AG10803 (cell line): Measurements from ENCODE around the gene PIGB.

Experiments
- DNase-seq: peaks from one replicate; pipeline ENCODE4 v3.0.0; 2010; ENCODE audit warnings: low read depth
- H3K4me3 ChIP-seq: 2 replicates; pipeline ENCODE4 v1.5.1; 2011; ENCODE audit warnings: mild to moderate bottlenecking, low read length, control low read depth
- TF ChIP-seq, protein P1 (sequence below): conservative IDR thresholded peaks from 2 replicates; pipeline ENCODE4 v1.5.1; 2011; ENCODE audit warnings: mild to moderate bottlenecking, low read length, control low read depth, inconsistent platforms

Gene PIGB

DNA sequence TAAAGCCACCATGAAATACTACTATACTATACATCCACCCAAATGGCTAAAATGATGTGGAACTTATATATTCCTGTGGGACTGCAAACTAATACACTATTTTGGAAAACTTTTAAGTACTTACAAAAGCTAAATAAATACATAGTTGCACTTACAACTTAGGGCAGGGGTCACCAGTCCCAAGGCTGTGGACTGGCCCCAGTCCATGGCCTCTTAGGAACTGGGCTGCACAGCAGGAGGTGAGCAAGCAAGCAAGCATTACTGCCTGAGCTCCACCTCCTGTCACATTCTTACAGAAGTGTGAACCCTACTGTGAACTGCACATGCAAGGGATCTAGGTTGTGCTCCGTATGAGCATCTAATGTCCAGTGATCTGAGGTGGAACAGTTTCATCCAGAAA lies 18.1 kb downstream of the PIGB start:
- TF ChIP-seq, protein P1, sequence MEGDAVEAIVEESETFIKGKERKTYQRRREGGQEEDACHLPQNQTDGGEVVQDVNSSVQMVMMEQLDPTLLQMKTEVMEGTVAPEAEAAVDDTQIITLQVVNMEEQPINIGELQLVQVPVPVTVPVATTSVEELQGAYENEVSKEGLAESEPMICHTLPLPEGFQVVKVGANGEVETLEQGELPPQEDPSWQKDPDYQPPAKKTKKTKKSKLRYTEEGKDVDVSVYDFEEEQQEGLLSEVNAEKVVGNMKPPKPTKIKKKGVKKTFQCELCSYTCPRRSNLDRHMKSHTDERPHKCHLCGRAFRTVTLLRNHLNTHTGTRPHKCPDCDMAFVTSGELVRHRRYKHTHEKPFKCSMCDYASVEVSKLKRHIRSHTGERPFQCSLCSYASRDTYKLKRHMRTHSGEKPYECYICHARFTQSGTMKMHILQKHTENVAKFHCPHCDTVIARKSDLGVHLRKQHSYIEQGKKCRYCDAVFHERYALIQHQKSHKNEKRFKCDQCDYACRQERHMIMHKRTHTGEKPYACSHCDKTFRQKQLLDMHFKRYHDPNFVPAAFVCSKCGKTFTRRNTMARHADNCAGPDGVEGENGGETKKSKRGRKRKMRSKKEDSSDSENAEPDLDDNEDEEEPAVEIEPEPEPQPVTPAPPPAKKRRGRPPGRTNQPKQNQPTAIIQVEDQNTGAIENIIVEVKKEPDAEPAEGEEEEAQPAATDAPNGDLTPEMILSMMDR: no peak
- no peak overlapping the region for H3K4me3 ChIP-seq
- DNase-seq: no peak

DNA sequence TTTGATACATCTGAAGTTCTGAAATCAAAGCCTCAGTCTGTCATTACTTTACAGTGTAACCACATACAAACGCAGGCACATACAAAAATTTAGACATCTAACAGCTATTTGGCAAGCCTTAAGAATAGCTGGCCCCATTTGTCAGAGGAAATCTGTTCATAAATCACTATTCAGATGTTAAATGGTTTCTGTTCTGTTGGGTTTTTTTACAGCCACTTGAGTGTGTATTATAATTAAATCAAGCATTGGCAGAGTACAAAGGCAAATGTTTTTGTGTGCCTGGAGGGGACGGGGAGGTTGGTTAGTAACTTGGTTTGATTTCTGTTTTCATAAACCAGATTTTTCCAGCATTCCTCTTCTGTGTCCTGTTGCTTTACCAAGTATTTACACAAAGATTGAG lies 24.1 kb downstream of the PIGB start:
- peak; percentile 58 for DNase-seq
- no peak overlapping the region for H3K4me3 ChIP-seq
- TF ChIP-seq, protein P1: no peak

DNA sequence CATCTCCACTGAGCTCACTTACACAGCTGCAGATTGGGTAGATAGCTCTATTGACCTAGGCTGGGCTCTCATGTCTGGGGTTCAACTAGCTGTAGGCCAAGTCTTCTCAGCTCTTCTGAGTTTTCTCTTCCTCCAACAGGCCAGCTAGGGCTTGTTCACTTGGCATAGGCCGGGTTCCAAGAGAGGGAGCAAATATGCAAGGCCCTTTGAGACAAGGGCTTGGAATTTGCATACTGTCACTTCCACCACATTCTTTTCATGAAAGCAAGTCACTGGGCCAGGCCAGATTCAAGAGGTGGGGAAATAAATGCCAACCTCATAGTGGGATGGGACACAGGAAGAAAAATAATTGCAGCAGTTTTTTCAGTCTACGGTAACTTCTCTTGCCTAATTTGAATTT lies 25.2 kb downstream of the PIGB start:
- H3K4me3 ChIP-seq: no peak overlapping the region
- peak; percentile 76 for DNase-seq
- TF ChIP-seq, protein P1: no peak

DNA sequence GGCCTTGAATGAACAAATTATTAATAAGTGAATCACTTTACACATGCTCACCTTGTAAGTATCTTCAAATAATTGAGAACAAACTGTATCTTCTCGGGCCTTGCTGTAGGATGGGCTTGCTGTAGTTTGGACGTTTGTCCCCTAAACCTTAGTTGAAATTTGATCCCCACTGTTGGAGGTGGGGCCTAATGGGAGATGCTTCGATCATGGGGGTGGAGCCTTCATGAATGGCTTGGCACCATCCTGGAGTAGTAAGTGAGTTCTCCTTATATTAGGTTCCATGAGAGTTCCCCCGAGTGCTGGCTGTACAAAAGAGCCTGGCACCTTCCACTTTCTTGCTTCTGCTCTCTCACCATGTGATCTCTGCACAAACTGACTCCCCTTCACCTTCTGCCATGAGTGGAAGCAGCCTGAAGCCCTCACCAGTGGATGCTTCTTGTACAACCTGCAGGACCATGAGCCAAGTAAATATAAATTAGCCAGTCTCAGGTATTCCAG lies 29.3 kb downstream of the PIGB start:
- H3K4me3 ChIP-seq: no peak overlapping the region
- TF ChIP-seq, protein P1: no peak
- no peak for DNase-seq

DNA sequence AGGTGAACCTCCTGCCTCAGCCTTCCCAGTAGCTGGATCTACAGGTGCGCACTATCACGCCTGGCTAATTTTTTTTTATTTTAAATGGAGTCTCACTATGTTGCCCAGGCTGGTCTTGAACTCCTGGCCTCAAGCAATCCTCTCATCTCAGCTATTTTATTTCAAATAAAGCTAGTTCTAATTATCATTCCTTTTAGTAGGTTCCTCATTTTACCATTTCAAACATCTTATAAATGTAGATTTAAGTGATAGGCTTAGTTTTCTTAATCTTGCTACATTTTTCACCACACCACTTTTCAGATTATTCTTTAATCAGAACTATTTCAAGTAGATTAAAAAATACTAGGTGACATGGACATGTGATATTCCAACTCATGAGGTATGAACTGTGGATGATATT lies 30.3 kb downstream of the PIGB start:
- H3K4me3 ChIP-seq: no peak overlapping the region
- DNase-seq: no peak
- TF ChIP-seq, protein P1: no peak

DNA sequence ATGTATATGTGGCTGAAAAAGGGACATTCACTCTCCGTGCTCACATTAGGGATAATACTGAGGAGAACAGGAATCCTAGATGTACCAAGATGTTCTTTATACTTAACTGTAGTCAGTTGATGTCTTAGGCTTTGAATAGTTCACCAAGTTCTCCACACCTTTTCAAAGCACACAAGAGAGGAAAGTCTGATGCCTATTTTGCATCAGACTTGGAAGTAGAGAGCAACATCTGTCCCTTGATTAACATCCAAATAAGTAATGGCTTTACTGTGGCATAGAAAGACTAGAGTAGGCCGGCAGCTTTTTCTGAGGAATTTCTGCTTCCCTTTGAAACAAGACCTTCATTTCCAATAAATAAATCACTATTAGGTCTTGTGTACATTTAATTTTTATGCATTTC lies 34.0 kb downstream of the PIGB start:
- TF ChIP-seq, protein P1: no peak
- no peak for DNase-seq
- no peak overlapping the region for H3K4me3 ChIP-seq

DNA sequence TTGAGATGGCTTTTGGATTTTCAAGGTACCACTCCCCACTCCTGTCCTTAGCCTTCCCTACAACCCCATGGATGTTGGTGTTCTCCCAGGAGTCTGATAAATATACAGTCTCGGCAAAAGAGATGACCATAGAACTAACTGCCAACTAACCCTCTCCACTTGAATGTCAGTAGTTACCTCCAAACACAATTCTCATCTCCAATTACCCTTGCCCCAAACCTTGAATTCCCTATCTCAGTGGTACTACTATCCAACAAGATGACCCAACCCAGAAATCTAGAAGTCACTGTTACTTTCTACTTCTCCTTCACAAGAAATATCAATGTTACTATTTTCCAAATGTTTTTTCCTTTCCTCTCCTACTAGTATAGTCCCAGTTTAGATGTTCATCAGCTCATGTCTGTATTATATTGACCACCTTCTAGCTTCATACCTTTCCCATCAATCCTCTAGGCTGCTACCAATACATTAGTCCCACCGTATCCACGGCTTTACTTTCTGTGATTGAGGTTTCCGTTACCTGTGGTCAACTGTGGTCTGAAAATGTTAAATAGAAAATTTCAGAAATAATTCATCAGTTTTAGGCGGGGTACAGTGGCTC lies 38.1 kb downstream of the PIGB start:
- no peak for DNase-seq
- TF ChIP-seq, protein P1: no peak
- H3K4me3 ChIP-seq: no peak overlapping the region
